Measurements from ENCODE around the gene GDPD1. TPM values are rescaled to one million over a fixed set of nuclear protein-coding genes. Genes with fewer than 3 reads are reported as not detected.
"Not testable (repeated sequence)": the region's sequence is repeated elsewhere in the genome, so short reads cannot be mapped to it uniquely, and the experiment has no call there.

Gene GDPD1
- total and polyA plus RNA-seq, 4 donors: 0.45 to 1.4 (median 0.78) TPM

- H3K36me3 ChIP-seq (ENCODE audit: control insufficient read depth in 4 of 4, insufficient read depth in 3 of 4, low read depth in 1 of 4, low read length in 3 of 4): no peaks in the 10 kb centered on the region
- no peaks in the 10 kb centered on the region for H3K27me3 ChIP-seq (ENCODE audit: control insufficient read depth in 4 of 4, insufficient read depth in 4 of 4, low read length in 3 of 4)
- DNase-seq (ENCODE audit: low spot score): no peak
- H3K9ac ChIP-seq (ENCODE audit: low read depth in 1 of 2, low read length in 2 of 2): no peak overlapping the region
- H3K27ac ChIP-seq (ENCODE audit: low read depth in 1 of 2, low read length in 2 of 2): no peak overlapping the region
- peaks cover 0 to 3% (median 0%) of the 10 kb centered on the region in 4 donors for H3K4me1 ChIP-seq (ENCODE audit: control insufficient read depth in 4 of 4, insufficient read depth in 4 of 4, low read length in 3 of 4)
- WGBS: 90% methylated on average over 3 of the region's 3 CpGs
- TF ChIP-seq ATF3 (IDR thresholded peaks at IDR 0.05) (no peak), SP1 (IDR thresholded peaks at IDR 0.05) (no peak), EGR1 (IDR thresholded peaks at IDR 0.05; ENCODE audit: low read depth in 2 of 2) (no peak)
- H3K4me3 ChIP-seq (ENCODE audit: low read depth in 1 of 3, low read length in 3 of 3): no peak overlapping the region
- H3K9me3 ChIP-seq (ENCODE audit: control insufficient read depth in 4 of 4, low read length in 3 of 4): no peaks in the 10 kb centered on the region
These were observed 67.6 kb downstream of the GDPD1 start for GRCh38 chr17:59287891-59288290.

DNA sequence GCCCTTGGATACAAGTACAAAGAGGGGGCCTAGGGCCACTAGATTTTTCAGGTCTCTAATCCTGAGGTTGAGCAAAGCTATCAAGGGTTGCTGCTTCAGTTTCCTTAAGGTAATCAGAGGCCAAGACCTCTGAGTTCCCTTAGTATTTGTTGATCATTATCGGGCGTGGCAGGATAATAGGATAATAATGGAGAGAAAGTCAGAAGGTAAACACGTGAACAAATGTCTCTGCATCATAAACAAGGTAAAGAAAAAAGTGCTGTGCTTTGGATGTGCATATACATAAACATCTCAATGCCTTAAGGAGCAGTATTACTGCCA lies 69.6 kb downstream of the GDPD1 start:
- Histone ChIP-seq H3K36me3 (ENCODE audit: control insufficient read depth in 4 of 4, insufficient read depth in 3 of 4, low read depth in 1 of 4, low read length in 3 of 4) (no peaks in the 10 kb centered on the region), H3K9me3 (ENCODE audit: control insufficient read depth in 4 of 4, low read length in 3 of 4) (no peaks in the 10 kb centered on the region), H3K4me3 (ENCODE audit: low read depth in 1 of 3, low read length in 3 of 3) (no peak overlapping the region), H3K9ac (ENCODE audit: low read depth in 1 of 2, low read length in 2 of 2) (no peak overlapping the region), H3K27me3 (ENCODE audit: control insufficient read depth in 4 of 4, insufficient read depth in 4 of 4, low read length in 3 of 4) (no peaks in the 10 kb centered on the region), H3K4me1 (ENCODE audit: control insufficient read depth in 4 of 4, insufficient read depth in 4 of 4, low read length in 3 of 4) (peaks cover 0 to 3% (median 0%) of the 10 kb centered on the region in 4 donors), H3K27ac (ENCODE audit: low read depth in 1 of 2, low read length in 2 of 2) (no peak overlapping the region)
- WGBS: 65% methylated on average over 3 of the region's 3 CpGs
- no peak for TF ChIP-seq HNF4A (conservative IDR thresholded peaks at IDR 0.05)
- no peak for DNase-seq (ENCODE audit: low spot score)

- 60% methylated on average over 12 of the region's 12 CpGs for WGBS
- not testable (repeated sequence) for H3K27me3 ChIP-seq (ENCODE audit: control insufficient read depth in 4 of 4, insufficient read depth in 4 of 4, low read length in 3 of 4); H3K9ac ChIP-seq (ENCODE audit: low read depth in 1 of 2, low read length in 2 of 2); DNase-seq (ENCODE audit: low spot score); H3K4me3 ChIP-seq (ENCODE audit: low read depth in 1 of 3, low read length in 3 of 3); H3K9me3 ChIP-seq (ENCODE audit: control insufficient read depth in 4 of 4, low read length in 3 of 4); H3K36me3 ChIP-seq (ENCODE audit: control insufficient read depth in 4 of 4, insufficient read depth in 3 of 4, low read depth in 1 of 4, low read length in 3 of 4); H3K4me1 ChIP-seq (ENCODE audit: control insufficient read depth in 4 of 4, insufficient read depth in 4 of 4, low read length in 3 of 4); H3K27ac ChIP-seq (ENCODE audit: low read depth in 1 of 2, low read length in 2 of 2)
These were observed 70.1 kb downstream of the GDPD1 start for GRCh38 chr17:59290302-59290998.

GRCh38 chr17:59292174-59292523 lies 71.8 kb downstream of the GDPD1 start:
- Histone ChIP-seq H3K4me1 (ENCODE audit: control insufficient read depth in 4 of 4, insufficient read depth in 4 of 4, low read length in 3 of 4) (peaks cover 0 to 9% (median 4%) of the 10 kb centered on the region in 4 donors), H3K27ac (ENCODE audit: low read depth in 1 of 2, low read length in 2 of 2) (no peak overlapping the region), H3K27me3 (ENCODE audit: control insufficient read depth in 4 of 4, insufficient read depth in 4 of 4, low read length in 3 of 4) (no peaks in the 10 kb centered on the region), H3K9me3 (ENCODE audit: control insufficient read depth in 4 of 4, low read length in 3 of 4) (no peaks in the 10 kb centered on the region), H3K4me3 (ENCODE audit: low read depth in 1 of 3, low read length in 3 of 3) (no peak overlapping the region), H3K36me3 (ENCODE audit: control insufficient read depth in 4 of 4, insufficient read depth in 3 of 4, low read depth in 1 of 4, low read length in 3 of 4) (no peaks in the 10 kb centered on the region), H3K9ac (ENCODE audit: low read depth in 1 of 2, low read length in 2 of 2) (no peak overlapping the region)
- DNase-seq (ENCODE audit: low spot score): no peak
- 59% methylated on average over 1 of the region's 1 CpG for WGBS
- TF ChIP-seq TAF1 (conservative IDR thresholded peaks at IDR 0.05) (no peak), RXRA (IDR thresholded peaks at IDR 0.05) (no peak), JUND (IDR thresholded peaks at IDR 0.05) (no peak), SP1 (IDR thresholded peaks at IDR 0.05) (no peak), MAX (IDR thresholded peaks at IDR 0.05) (no peak)
- TF ChIP-seq, protein P1, sequence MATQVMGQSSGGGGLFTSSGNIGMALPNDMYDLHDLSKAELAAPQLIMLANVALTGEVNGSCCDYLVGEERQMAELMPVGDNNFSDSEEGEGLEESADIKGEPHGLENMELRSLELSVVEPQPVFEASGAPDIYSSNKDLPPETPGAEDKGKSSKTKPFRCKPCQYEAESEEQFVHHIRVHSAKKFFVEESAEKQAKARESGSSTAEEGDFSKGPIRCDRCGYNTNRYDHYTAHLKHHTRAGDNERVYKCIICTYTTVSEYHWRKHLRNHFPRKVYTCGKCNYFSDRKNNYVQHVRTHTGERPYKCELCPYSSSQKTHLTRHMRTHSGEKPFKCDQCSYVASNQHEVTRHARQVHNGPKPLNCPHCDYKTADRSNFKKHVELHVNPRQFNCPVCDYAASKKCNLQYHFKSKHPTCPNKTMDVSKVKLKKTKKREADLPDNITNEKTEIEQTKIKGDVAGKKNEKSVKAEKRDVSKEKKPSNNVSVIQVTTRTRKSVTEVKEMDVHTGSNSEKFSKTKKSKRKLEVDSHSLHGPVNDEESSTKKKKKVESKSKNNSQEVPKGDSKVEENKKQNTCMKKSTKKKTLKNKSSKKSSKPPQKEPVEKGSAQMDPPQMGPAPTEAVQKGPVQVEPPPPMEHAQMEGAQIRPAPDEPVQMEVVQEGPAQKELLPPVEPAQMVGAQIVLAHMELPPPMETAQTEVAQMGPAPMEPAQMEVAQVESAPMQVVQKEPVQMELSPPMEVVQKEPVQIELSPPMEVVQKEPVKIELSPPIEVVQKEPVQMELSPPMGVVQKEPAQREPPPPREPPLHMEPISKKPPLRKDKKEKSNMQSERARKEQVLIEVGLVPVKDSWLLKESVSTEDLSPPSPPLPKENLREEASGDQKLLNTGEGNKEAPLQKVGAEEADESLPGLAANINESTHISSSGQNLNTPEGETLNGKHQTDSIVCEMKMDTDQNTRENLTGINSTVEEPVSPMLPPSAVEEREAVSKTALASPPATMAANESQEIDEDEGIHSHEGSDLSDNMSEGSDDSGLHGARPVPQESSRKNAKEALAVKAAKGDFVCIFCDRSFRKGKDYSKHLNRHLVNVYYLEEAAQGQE (IDR thresholded peaks at IDR 0.05): no peak
